Eye (tissue), 1 donor: ENCODE measurements around the gene AHDC1.
"Not testable (repeated sequence)": the region's sequence is repeated elsewhere in the genome, so short reads cannot be mapped to it uniquely, and the experiment has no call there.

ENCODE experiments used
- DNase-seq: peaks from one replicate; pipeline ENCODE4 v3.0.0-alpha.2; 2015

AHDC1 gene

DNA sequence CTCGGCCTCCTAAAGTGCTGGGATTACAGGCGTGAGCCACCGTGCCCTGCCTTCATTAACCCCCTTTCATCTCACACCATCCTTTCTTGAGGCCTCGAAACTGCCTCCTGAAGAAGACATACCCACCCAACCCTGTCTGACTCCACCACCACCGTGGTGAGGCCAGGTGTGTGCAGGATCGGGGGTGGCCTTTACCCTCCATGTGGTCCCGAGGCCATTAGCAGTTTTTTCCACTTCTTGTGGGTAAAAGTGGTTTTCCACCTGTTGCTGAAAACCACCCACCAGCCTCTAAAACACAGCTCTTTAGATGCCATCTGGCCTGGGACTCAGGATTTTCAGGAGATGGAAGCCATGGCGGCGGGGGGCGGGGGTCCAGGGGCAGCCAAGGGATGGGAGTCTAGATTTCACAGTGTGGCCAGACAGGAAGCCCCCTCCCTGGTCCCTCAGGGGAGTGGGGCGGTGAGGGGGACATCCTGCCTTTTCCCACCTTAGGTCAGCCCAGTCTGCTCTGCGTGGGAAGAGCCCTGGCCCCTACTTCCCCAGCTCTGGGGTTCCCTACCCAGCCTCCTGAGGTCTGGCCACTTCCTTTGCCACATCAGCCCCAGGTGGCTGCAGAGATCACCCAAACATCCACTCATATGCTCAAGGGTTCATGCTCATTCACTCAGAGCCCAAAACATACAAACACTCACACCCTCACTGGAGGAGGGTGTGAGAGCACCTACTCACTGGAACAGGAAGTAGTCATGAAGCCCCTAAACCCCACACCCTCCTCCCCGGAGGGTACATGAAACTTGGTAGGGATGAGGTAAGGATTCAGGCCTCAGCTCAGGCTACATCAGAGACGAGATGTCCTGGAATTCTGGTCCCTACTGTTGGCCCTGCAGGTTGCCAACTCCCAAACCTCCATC, 28.7 kb upstream of the AHDC1 start:
- no peak for DNase-seq

- DNase-seq: no peak
These were observed 27.0 kb upstream of the AHDC1 start for GRCh38 chr1:27630859-27631491.

- DNase-seq: no peak
These were observed 24.8 kb upstream of the AHDC1 start for GRCh38 chr1:27628712-27629111.

DNA sequence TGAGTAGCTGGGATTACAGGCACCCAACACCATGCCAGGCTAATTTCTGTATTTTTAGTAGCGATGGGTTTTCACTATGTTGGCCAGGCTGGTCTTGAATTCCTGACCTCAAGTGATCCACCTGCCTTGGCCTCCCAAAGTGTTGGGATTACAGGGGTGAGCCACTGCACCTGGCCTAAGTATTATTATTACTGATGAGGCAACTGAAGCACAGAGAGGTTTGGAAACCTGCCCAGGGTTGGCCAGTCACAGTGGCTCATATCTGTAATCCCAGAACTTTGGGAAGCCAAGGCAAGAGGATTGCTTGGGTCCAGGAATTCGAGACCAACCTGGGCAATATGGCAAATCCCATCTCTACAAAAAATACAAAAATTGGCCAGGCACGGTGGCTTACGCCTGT, 23.8 kb upstream of the AHDC1 start:
- DNase-seq: not testable (repeated sequence)

GRCh38 chr1:27627061-27627460, 23.1 kb upstream of the AHDC1 start:
- DNase-seq: no peak

DNA sequence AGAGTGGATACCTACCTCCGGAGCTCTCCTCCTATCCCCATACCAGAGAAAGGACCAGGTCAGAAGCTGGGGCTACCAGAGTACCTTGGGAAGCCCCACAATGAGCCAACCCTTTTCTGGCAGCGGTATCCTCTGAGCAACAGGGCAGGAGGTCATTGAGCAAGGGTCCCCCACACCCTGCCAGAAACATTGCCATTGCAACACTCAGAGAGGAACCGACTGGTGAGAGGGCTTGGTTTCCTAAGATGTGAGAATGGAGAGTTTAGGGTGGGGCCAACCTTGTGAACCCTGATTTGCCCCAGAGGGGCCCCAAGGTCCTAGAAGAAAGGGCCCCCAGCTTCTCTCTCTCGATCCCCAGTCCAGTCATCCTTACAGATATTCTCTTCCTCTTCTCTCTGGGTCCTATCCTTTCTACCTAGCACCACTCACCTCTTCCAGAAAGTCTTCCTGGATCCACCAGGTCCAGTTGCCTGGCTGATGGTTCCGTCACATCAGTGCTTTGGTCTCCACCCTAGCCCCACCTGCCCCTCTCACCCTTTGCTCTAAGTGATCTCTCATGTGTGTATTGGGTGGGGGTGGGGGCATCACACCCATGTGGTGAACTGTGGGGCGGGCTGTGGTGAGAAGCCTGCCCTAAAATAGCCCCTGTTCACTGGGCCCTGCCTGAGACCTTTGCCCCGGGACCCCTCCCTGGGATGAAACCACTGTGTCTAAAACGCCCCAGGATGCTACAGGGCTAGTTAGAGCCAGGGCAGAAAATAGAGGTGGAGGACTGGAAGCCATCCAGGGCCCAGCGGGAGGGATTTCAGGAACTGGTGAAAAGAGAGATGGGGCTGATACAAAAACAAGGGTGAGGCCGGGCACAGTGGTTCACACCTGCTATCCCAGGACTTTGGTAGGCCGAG, 22.3 kb upstream of the AHDC1 start:
- no peak for DNase-seq

DNA sequence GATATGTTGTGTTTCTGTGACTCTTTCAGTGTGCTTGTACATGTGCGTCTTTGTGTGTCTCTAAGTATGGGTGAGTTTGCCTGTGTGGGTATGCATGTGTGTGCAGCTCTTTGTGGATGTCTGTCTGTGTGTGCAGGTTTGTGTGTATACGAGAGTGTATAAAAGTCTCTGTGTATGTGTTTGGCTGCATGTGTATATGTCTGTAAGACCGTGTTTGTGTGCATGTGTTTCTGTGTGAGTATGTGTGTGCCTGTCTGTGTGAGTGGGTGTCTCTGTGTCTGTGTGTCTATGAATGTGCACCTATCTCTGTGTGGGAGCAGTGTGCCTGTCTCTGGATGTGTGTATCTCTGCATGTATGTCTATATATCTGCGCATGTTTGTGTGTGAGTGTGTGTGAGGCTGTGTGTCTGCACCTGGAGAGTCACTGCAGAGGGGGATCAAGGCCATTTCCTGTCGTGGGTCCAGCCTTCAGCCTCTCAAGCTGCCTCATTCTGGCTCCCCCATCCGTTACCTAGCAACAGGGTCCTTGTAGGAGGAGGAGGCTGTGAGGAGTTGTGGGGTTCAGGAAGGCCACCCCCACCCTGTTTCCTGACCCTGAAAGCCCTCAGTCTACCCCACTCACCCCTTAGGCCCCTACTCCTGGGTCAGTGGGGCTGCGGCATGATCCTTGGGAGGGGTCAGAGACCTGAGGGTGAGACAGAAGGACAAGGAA, 20.7 kb upstream of the AHDC1 start:
- no peak for DNase-seq

DNA sequence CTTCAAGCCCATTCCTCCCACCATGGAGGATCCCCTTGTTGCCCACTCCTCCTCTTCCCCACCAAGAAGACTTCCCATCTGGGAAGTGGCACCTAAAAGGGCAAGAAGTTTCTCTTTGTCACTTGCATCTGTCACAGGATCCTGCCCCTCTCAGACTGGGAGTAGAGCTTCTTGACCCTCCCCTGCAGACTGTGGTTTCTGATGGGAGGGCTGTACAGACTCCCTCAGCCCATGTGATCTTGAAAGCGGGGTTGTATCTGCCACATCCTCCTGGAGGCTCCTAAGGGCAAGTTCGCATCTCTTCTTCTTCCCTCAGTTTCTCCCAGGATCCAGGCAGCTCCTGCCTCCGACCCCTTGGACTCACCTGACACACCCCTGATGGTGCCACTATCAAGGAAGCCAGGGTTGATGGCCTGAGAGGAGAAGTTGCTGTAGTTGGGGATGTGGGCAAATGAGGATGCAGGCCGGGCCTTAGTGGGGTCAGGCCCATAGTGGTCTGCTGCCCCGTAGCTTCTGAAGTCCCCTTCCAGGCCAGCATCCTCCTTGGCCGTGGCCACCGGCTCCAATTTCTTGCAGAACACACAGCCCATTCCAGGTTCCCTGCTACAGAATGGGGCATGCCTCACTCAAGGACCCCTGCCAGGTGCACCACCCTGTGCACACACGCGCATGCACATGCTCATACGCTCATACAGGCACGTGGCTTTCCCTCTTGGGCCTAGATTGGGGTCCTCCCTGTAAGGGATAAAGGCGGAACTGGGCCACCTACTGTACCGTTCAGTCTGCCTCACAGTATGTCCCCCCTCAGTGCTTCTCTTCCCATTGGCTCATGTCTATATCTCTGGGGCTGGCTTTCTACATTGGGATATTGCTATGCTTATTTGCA, 19.6 kb upstream of the AHDC1 start:
- DNase-seq: no peak

GRCh38 chr1:27622828-27623227, 18.9 kb upstream of the AHDC1 start:
- DNase-seq: no peak

- DNase-seq: no peak
These were observed 17.3 kb upstream of the AHDC1 start for GRCh38 chr1:27621051-27621920.

- DNase-seq: not testable (repeated sequence)
These were observed 16.0 kb upstream of the AHDC1 start for GRCh38 chr1:27619782-27620438.

- no peak for DNase-seq
These were observed 14.6 kb upstream of the AHDC1 start for GRCh38 chr1:27618341-27619082.

- DNase-seq: no peak
These were observed 13.5 kb upstream of the AHDC1 start for GRCh38 chr1:27617420-27617819.

DNA sequence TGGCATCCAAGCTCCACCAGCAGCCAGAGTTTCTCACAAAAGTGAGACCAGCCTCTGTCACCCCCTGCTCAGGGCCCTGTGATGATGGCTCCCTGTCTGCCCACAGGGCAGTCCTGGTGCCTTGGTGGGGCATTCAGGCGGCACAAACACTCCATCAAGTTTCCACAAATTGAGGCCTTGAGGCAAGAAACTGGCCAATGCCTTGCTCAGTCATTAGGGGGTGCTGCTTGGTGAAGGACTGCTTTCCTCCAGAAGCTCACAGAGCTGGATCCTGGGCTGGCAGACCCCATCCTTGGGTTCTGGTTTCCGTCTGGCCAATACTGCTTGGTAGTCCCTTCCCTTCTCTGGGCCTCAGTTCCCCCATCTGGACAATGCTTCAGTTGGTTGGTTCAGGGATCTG, 12.5 kb upstream of the AHDC1 start:
- DNase-seq: no peak

DNA sequence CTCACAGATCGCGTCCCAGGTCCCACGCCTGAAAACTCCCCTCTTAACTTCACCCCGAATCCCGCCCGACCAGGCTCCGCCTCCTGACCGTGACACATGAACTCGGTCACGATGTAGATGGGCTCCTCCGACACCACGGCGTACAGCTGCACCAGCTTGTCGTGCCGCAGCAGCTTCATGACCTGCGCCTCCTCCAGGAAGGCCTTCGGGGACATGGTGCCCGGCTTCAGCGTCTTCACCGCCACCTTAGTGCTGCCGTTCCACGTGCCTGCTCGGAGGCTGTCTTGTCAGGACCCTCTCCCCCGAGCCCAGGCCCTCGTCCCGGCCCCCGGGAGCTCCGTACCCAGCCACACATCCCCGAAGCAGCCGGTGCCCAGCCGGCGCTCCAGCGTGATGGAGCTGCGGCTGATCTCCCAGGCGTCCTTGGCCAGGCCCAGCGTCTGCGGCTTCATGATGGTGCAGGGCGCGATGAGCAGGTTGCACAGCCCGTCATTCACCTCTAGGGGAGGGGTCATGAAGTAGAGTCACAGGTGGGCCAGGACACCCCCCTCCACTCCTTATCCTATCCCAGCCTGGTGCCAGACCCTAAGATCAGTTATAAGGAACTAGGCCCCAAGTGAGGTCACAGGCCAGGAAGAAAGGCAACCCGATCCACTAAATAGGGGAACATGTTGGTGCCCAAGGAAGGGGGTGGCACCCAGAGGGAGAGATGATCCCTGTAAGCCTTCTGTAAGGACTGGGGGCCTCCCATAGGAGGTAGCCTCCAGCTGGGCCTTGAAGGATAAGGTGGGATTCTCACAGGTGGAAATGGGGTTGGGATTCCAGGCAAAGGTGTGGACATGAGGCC, 11.6 kb upstream of the AHDC1 start:
- DNase-seq: no peak

DNA sequence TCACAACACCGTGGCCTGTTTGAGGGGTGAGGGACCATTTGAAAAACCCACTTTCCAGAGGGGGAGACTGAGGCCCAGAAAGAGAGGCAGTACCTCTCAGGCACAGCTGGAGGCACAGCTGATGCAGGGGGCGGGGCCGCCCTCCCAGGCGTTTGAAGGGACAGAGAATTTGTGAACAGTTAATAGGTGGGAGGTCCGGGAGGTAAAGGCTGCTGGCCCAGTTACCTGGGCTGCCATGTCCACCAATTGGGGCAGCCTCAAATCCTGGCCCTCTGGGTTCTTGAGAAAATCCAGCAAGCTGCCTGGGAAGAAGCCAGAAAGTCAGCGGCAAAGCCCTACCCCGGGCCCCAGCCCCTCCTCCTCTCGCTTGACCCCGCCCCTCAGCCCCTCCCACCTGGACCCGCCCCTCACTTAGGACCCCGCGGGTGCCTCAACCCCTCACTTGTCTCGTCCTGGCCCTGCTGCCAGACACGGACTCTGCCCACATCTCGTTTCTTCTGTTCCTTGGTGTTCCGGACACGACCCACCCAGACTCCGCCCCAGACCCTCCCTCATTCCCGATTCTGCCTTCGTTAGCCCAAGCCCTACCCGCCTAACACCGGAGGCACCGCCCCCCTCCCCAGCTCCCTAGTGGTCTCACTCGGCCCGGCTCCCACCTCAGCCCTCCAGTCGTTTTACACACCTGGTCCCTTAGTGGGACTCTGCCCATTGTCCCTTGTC, 10.8 kb upstream of the AHDC1 start:
- peak; percentile 77 for DNase-seq

- DNase-seq: no peak
These were observed 10.2 kb upstream of the AHDC1 start for GRCh38 chr1:27614043-27614624.
